Bone marrow (tissue), 2 donors: ENCODE results near the gene ZBTB21.
"Not testable (repeated sequence)": the region's sequence is repeated elsewhere in the genome, so short reads cannot be mapped to it uniquely, and the experiment has no call there.

ENCODE experiments used
- DNase-seq, 2 donors: peaks; one replicate each; lab custom pipeline; 2025; lab: John Stamatoyannopoulos, UW

Gene ZBTB21

DNA sequence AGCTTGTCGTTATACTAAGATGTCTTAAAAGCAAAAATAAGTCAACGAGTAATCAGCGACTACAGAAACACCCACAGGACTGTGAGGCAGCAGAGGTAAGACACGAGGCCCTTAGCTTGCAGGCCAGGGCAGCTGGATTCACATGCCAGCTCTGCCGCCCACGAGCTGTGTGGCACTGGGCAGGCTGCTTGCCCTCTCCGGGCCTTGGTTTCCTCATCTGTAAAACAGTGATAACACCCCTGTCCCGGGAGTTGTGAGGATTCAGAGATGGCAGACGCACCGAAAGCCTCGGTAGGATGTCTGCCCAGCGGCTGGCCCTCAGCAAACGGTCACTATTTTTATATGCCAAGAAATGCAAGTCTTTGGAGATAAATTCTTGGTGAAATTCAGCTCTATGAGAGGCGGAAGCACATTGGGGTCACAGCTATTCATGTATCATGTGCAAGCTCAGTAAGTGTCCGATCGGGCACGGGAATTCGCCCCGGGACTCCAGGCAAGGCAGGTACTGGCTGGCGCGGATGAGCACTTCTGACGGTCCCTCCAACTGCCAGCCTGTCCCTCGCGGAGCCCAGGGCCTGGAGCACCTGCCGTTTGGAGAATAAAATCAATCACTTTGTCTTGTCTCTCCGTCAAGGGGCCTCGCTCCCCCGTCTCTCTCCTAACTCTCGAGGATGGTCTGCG is 57.5 kb downstream of the ZBTB21 start:
- DNase-seq = no peak

DNA sequence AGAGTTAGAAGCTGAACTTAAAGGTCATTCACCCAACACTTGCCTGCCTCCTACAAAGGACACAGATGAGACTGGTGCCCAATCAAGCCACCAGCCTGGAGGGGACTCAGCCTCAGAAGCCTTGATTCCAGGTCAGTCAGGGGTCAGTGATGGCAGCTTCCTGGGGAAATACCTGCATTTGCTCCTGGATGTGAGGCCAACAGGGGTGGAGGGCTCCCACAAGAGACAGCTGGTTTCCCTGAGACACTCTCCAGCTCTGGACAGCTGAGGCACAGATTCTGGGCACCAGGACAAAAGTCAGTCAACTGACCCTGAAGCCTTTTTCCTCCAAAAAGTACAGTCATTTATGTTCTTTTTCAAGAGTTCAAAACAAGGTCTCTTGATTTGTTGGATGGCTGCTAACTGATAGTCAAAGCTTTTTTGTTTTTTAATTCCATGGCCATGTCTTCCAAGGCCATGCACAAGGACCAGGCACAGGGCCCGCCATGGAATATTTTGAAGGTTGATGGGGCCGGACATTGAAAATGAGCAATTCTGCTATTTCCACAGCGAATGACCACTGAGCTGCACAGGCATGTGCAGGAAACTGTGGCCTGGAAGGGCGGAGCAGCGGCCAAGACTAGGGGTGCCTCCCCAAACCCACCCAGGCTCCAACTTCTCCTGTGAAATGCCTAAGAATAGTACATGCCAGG is 58.1 kb downstream of the ZBTB21 start:
- no peak for DNase-seq

- no peak for DNase-seq
Observed at GRCh38 chr21:41950941-41951351, 59.2 kb downstream of the ZBTB21 start.

GRCh38 chr21:41949631-41950030 is 60.5 kb downstream of the ZBTB21 start:
- not testable (repeated sequence) for DNase-seq

GRCh38 chr21:41948901-41949300 is 61.3 kb downstream of the ZBTB21 start:
- DNase-seq = no peak

GRCh38 chr21:41948078-41948895 is 61.9 kb downstream of the ZBTB21 start:
- no peak for DNase-seq

DNA sequence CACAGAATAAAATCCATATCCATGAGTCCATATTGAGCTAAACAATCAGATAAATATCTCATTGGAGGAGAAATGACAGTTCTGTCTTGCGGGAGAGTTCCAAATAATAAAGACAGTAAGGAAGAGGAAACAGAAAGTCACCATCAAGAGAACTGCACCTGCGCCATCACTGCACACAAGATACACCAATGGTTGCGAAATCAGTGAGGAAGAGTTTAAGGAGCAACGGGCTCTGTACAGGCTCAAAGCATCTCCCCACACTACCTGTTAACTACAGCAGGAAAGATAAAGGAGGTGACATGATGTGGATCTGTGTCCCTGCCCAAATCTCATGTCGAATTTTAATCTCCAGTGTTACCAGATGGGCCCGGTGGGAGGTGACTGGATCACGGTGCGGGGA is 64.2 kb downstream of the ZBTB21 start:
- no peak for DNase-seq

GRCh38 chr21:41943851-41944250 is 66.3 kb downstream of the ZBTB21 start:
- DNase-seq = no peak

DNA sequence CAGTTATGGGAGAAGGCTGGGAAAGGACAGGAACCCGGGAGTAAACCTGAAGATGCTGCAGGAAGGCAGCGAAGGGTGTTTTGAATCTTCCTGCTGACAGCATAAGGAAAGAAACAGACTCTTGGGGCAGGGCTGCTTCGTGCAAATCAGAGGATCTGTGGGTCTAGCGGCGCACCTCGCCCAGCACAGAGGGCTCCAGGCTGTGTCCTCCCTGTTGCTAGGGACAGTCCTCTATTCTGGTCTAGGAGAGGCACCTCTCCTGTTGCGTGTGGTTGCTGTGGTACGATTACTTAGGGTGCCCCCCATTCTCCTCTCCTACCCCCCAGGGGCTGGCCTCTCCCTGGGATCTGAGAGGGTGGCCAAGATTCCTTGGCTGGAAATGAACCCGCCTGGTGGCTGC is 67.7 kb downstream of the ZBTB21 start:
- DNase-seq = no peak

DNA sequence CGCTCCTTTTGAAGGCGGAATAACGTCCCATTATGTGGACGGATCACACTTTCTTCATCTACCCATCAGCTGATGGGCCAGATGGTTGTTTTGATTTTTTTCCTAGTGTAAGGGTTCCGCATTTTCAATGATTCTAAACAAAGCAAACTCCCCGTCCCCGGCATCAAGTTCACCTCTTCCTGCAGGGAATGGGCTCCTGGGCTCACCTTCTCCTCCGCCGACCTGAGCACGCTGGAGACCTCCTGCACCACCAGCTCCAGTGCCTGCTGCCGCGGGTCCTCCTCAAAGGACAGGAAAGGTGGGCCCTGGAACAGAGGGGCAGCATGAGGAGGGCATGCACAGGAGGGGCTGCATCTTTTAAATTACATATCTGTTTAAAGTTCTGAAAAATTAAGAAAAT is 68.2 kb downstream of the ZBTB21 start:
- no peak for DNase-seq

- DNase-seq = no peak
Observed at GRCh38 chr21:41940431-41940830, 69.7 kb downstream of the ZBTB21 start.

DNA sequence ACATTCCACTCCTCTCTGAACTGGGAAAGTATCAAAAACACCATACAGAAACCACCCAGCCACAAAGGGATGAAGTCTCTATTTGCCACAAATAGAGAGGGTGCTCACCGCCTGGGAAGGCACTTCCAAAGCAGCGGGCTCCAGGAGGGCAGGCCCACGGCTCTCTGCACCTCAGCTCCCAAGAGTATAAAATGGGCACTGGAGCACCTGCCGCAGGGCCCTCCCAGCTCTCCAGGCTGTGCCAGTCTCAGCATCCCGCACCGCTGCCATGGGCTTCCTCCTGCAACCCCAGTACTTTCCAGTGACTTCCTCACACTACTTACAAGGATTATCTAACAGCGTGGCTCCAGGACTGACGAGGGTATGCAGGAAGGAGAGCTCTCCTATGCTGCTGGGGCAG is 70.8 kb downstream of the ZBTB21 start:
- no peak for DNase-seq
